ENCODE results near the gene JKAMP. TPM values are rescaled to one million over a fixed set of nuclear protein-coding genes. Genes with fewer than 3 reads are reported as not detected.
A peak's percentile ranks its signal among the peaks of the same experiment; 100 is the strongest.

The JKAMP gene
- polyA plus RNA-seq, 1 donor = 93.2 TPM

DNA sequence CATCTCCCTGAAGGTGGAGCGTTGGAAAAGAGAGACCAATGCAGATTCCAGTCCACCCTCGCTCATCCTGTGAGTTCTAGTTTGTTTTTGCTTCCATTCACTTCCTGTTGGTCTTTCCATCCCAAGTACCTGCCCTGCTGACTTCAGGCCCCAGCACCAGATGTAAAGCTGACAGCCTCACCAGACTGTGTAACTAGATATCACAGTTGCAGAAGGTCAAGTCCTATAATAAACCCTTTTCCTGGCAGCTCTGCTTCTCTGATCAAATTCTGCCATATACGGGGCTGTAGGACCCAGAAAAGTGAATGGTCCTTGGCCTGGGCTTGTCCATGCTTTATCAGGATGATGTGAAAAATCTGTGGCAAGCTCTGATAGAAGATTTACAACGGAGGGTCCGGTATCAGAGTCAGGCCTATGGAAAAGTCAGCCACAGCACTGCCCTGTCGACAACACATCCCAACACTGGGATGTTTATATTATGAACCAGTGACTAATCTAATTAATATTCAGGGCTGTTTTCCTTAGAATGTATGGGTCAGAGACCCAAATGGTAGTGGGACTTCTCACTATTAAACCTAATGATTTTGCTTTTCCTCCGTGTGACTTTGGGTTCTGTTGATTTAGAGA lies 50.2 kb downstream of the JKAMP start:
- DNase-seq = peak; percentile 20

DNA sequence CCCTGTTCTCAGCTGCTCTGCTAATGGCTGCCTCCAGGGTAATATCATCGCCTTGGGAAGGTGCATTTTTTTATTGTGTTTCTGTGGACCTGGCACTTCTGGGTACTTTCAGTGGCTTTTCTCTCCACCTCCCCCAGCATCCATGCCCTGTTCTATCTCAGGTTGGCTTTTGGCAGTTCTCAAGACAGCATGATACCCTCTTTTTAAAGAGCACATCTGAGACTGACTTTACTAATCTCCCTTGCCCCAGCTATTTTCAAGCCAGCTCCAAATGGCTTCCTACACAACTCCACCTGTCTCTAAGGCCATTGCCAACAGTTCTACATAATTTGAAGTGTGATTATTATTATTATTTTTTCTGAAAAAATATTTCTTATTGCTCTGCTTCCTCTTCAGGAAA lies 53.2 kb downstream of the JKAMP start:
- no peak for DNase-seq

DNA sequence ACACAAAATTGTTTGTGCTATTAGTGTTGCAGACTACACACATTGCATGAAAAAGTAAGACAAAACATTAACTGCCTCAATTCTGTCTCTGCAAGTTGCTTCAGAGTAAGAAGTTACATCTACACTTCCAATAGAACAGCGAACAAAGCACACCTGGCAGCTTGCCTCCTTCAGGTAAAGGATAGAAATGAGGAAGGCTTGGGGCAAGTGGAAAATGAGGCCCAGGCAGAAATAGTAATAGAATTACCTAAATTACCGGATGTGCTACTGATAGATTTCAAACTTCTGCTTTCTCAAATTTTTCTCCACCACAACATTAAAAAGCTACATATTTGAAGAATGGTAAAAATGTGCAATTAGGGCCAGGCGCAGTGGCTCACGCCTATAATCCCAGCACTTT lies 54.6 kb downstream of the JKAMP start:
- no peak for DNase-seq

DNA sequence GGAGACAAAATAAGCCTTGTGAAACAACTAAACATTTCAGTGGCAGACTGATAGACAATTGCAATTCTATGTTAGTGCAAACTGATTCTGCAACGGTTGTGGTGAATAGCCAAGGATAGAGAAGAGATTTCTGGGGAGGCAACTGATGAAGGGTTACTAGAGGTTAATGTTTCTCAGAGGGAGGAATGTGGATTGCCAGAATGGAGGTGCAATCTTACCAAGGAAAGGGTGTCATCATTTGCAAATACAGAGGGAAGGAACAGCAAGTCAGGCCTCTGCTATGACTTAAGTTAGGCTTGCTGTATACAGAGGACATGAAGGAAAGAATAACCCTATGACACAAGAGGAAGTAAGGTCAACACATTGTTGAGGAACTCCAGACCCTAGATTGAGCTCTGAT lies 56.5 kb downstream of the JKAMP start:
- DNase-seq = no peak

DNA sequence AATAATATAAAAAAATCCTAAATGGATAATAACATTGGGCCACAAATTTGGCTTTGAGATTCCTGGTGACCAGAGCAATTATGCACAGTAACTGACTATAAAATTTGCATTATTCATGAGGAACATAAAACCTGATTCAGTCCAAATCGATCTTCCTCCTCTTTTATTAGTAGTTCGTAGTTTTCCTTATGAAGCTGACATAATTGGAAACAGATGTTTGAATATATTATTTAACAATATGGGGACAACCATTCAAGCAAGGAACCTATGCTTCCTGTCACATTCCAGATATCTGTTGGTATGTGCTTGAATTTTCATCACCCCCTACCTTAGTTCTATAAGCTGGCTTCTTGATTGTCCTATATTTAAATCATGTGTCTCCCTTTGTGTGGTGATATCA lies 57.4 kb downstream of the JKAMP start:
- DNase-seq = no peak

DNA sequence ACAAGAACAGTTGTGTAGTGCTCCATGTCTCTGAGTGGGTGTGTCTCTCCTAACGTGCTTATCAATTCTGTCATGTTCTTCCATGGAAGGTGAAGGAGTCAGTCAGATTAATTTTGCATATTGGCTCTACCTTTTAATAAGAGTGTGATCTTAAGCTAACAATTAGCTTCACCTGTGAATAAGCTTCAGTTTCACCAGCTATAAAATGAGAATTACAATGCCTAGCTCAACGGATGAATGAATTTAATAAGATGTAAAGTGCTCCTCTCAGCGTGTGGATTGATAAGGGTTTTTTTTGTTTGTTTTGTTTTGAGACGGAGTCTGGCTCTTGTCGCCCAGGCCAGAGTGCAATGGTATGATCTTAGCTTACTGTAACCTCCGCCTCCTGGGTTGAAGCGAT lies 59.6 kb downstream of the JKAMP start:
- no peak for DNase-seq

- DNase-seq = no peak
Observed at GRCh38 chr14:59547310-59547709, 63.0 kb downstream of the JKAMP start.

Other genes with a start within 250 kb of the JKAMP start
- 7.4 TPM for gene GPR135, start 19.1 kb upstream of the JKAMP start, polyA plus RNA-seq (ENCODE audit: insufficient read length)
- 67.4 TPM for gene L3HYPDH, start 109 bp upstream of the JKAMP start, polyA plus RNA-seq (ENCODE audit: insufficient read length)
- gene CCDC175, start 92.3 kb downstream of the JKAMP start, polyA plus RNA-seq (ENCODE audit: insufficient read length) = 1.3 TPM